Measurements from ENCODE around the gene RSRC1.

Gene RSRC1

GRCh38 chr3:158347966-158348365 lies 238.1 kb downstream of the RSRC1 start:
- no peak overlapping the region for H3K27ac ChIP-seq (ENCODE audit: low read depth, low read length, poor library complexity, severe bottlenecking)
- no peaks in the 10 kb centered on the region for H3K9me2 ChIP-seq (ENCODE audit: low read depth, low read length)
- H3K79me2 ChIP-seq (ENCODE audit: insufficient read depth, low read length), result no peaks in the 10 kb centered on the region
- H4K20me1 ChIP-seq (ENCODE audit: insufficient read depth, low read length), result no peaks in the 10 kb centered on the region
- H3K4me3 ChIP-seq (ENCODE audit: low read depth, low read length, poor library complexity, severe bottlenecking), result no peak overlapping the region
- peaks cover 4% of the 10 kb centered on the region; the same call in 1 of the 2 replicates for H3F3A ChIP-seq (ENCODE audit: insufficient read depth, low read length)
- H3K27me3 ChIP-seq (ENCODE audit: insufficient read depth, low read length), result no peaks in the 10 kb centered on the region
- H3K4me1 ChIP-seq (ENCODE audit: insufficient read depth, low read length, severe bottlenecking), result peaks cover 27% of the 10 kb centered on the region
- H3K9me3 ChIP-seq (ENCODE audit: low read length), result no peaks in the 10 kb centered on the region
- TF ChIP-seq EZH2 (IDR thresholded peaks at IDR 0.05; ENCODE audit: borderline replicate concordance, low read length), result no peak
- TF ChIP-seq CTCF (IDR thresholded peaks at IDR 0.05; ENCODE audit: low read length), result no peak
- H3K4me2 ChIP-seq (ENCODE audit: low read length), result no peak overlapping the region
- no peak overlapping the region for H2AFZ ChIP-seq (ENCODE audit: low read length)
- no peak overlapping the region for H3K9ac ChIP-seq (ENCODE audit: low read length)
- no peaks in the 10 kb centered on the region for H3K36me3 ChIP-seq (ENCODE audit: insufficient read depth, low read length)

- H3K4me2 ChIP-seq (ENCODE audit: low read length), result peak overlapping the region; percentile 46
- H3K27ac ChIP-seq (ENCODE audit: low read depth, low read length, poor library complexity, severe bottlenecking), result peak overlapping the region; percentile 86
- peaks cover 4% of the 10 kb centered on the region; the same call in 1 of the 2 replicates for H3F3A ChIP-seq (ENCODE audit: insufficient read depth, low read length)
Measured at GRCh38 chr3:158350971-158351370, 241.1 kb downstream of the RSRC1 start.

GRCh38 chr3:158352551-158352950 lies 242.7 kb downstream of the RSRC1 start:
- Histone ChIP-seq H3K36me3 (ENCODE audit: insufficient read depth, low read length) (no peaks in the 10 kb centered on the region; the same call in 1 of the 2 replicates), H3K4me1 (ENCODE audit: insufficient read depth, low read length, severe bottlenecking) (peaks cover 66% of the 10 kb centered on the region), H3K27ac (ENCODE audit: low read depth, low read length, poor library complexity, severe bottlenecking) (peak overlapping the region; percentile 93), H3K4me2 (ENCODE audit: low read length) (peak overlapping the region; percentile 7; the same call in 1 of the 2 replicates), H3K79me2 (ENCODE audit: insufficient read depth, low read length) (no peaks in the 10 kb centered on the region), H3K9ac (ENCODE audit: low read length) (no peak overlapping the region), H3K4me3 (ENCODE audit: low read depth, low read length, poor library complexity, severe bottlenecking) (no peak overlapping the region), H3K27me3 (ENCODE audit: insufficient read depth, low read length) (no peaks in the 10 kb centered on the region), H3F3A (ENCODE audit: insufficient read depth, low read length) (no peaks in the 10 kb centered on the region; the same call in 1 of the 2 replicates), H2AFZ (ENCODE audit: low read length) (no peak overlapping the region), H3K9me3 (ENCODE audit: low read length) (no peaks in the 10 kb centered on the region), H3K9me2 (ENCODE audit: low read depth, low read length) (no peaks in the 10 kb centered on the region), H4K20me1 (ENCODE audit: insufficient read depth, low read length) (no peaks in the 10 kb centered on the region)
- TF ChIP-seq CTCF (IDR thresholded peaks at IDR 0.05; ENCODE audit: low read length) (no peak), EZH2 (IDR thresholded peaks at IDR 0.05; ENCODE audit: borderline replicate concordance, low read length) (no peak)

More at GRCh38 chr3:158350971-158351370, 241.1 kb downstream of the RSRC1 start:
- H3K4me1 ChIP-seq (ENCODE audit: insufficient read depth, low read length, severe bottlenecking), result peaks cover 51% of the 10 kb centered on the region
- H3K27me3 ChIP-seq (ENCODE audit: insufficient read depth, low read length), result no peaks in the 10 kb centered on the region
- H3K4me3 ChIP-seq (ENCODE audit: low read depth, low read length, poor library complexity, severe bottlenecking), result peak overlapping the region; percentile 6
- peak overlapping the region; percentile 7 for H3K9ac ChIP-seq (ENCODE audit: low read length)
- H4K20me1 ChIP-seq (ENCODE audit: insufficient read depth, low read length), result no peaks in the 10 kb centered on the region
- H2AFZ ChIP-seq (ENCODE audit: low read length), result no peak overlapping the region
- H3K9me2 ChIP-seq (ENCODE audit: low read depth, low read length), result no peaks in the 10 kb centered on the region
- H3K9me3 ChIP-seq (ENCODE audit: low read length), result no peaks in the 10 kb centered on the region
- H3K36me3 ChIP-seq (ENCODE audit: insufficient read depth, low read length), result no peaks in the 10 kb centered on the region
- no peak for TF ChIP-seq CTCF (IDR thresholded peaks at IDR 0.05; ENCODE audit: low read length)
- no peaks in the 10 kb centered on the region for H3K79me2 ChIP-seq (ENCODE audit: insufficient read depth, low read length)
